Stimulated activated naive CD8-positive, alpha-beta T cell treated with anti-CD3 and anti-CD28 coated beads, Interleukin-15, Interleukin-2, amounts not matched to agents 100 U/mL and 50 U/mL, for 24 hours (primary cell): Measurements from ENCODE around the gene TMEM144.
A peak's percentile ranks its signal among the peaks of the same experiment; 100 is the strongest.

Source experiments
- ATAC-seq: fragments of 150-1000 bp; cut with Tn5 transposase; one replicate; pipeline ENCODE4 v1.10.0; 2021
- DNase-seq: peaks from one replicate; pipeline ENCODE4 v3.0.0; 2021

Gene TMEM144

DNA sequence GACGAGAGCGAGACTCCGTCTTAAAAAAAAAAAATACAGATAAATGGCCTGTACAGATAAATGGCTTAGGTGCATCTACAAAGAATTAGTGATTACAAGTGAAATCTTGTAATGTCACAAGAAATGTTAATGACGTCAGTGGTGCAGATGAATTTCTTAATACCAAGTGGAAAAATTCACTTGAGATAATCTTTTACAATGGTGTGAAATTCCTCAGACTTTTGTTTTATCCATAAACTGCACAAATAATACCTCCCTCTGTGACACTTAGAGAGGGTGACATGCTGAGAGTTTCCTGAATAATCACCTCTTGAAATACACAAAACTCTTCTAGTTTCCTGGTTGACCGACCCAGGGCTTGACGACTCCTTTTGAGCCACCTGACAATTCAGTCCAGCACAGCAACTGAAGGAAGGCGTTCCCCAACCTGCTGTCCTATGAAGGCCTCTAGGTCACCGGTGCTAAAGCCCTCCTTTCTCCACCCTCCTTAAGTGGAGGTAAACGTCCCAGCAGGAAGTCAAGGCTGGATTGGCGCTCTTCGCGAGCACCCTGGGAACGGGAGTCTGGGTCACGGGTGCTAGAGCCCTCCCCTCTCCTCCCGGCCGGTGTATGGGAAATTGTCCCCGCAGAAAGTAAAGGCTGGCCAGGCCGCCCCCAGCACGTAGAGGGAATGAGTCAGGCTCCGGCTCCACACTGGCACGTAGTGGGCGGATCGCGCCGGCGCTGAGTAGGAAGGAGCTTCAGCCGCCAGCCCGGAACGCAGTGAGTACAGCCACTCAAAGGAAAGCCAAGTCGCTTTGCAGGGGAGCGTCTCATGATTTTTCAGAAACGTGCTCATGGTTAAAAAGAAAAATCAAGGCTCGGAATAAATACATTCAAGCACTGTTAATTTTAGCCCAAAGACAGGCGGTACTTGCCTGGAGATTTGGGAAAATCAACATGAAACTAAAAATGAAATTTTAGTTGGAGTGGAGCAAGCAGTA is at the start of gene TMEM144:
Gene TMEM144 (plus strand): TSS at position 662 of the 983 bp plus-strand sequence. CDS start 2,182 bp downstream, outside the sequence.
- ATAC-seq (peak; percentile 98), DNase-seq (peak; percentile 68)

DNA sequence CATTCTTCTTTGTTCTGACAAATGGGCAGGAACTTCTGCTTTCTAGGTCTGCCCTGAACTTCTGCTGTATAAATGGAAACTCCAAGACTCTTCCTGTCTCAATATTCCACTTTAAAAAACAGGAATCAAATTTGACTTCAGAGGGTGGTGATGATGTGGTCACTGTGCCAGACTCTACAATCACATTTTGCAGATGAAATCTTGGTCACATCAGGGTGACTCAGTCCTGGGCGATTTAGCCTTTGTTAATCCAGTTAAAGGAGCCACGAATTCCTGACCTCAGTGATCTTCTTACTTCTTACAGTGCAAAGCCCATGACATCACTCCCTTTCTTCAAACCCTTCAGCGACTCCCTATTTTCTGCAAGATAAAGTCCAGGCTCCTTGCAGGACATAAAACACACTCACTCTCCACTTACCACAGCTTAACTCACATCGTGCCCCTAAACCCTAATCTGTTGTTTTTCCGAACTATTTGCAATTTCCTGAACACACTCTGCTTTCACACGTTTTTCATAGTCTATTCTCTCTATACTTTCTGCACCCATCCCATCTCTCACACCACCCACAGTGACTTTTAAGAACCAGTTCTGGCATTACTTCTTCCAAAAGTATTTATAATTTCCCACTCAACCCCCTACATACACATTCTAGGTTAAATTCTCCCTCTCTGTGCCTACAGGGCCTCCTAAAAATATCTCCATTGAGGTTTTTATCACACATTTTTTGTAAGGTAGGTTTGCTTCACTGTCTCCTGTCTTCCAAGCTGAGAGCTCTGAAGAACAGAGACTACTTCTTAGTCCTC is 48.5 kb upstream of the TMEM144 start:
- no peak for ATAC-seq
- DNase-seq = no peak

DNA sequence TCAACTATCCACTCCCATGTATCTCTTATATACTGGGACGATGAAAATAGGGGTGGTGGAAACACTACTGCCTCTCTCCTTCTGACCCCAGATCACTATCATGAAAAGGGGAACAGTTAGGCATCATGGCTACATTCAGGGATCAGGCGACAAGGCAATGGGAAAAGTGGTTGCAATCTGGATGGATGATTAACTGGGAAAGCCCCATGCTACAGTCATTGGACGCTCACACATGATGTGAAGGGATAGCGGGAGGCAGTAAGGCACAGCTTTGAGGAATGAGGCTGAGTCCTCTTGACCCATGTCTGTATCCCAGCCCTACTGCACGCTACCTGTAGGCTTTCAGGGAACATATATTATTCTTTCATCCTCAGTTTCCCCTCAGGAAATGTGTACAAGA is 47.7 kb upstream of the TMEM144 start:
- no peak for ATAC-seq
- DNase-seq = no peak

DNA sequence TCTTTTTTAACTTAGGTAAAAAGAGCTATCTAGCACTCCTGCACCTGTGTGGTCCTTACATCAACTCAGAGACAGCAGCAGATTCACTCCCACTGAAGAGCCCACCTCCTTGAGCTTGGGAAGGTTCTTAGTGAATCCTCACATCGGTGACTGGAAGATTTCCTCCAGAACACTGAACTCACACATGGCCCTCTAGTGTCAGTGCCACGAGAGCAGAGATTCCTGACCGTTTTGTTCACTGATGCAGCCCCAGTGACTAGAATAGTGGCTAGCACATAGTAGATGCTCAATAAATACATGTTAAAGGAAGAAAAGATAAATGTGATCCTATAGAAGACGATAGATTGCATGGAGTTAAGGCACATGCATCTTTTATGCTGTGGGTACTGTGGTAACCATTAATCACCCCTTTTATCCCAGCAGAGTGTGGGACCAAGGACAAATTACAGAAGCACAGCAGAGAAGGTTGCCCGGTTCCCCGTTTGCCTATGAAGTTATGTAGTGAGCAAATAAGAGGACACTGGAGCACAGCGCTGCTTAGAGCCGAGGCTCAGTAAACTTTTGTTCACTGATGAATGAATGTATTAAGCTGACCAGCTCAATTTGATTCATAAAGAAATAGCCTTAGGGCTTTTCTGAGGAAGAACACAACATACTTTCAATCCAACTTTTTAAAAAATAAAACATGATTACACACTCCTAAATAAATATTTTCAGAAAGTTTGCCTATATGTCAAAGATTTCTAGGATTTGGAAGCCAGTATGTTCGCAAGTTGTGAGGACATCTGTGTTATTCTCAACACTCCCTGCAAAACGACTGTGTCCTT is 46.1 kb upstream of the TMEM144 start:
- DNase-seq (no peak), ATAC-seq (no peak)

DNA sequence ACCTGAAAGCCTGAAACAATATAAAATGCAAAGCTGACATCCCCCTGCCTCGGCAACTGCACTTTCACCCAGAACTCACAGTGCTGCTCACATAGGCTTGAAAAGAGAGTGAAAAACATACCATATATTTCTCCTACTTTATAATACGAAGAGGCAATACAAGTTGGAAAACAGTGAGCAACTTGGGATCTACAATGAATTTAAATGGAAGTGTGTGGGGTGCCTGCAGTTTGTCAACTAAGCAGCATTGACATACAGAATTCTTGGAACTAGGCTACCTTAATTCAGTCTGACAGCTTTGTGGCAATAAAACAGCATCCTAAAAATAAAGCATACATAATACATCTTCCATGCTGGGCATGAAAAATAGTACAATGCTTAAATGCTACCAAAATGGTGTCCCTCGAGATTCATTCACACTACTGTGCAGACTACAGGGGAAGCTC is 45.5 kb upstream of the TMEM144 start:
- no peak for DNase-seq
- no peak for ATAC-seq

DNA sequence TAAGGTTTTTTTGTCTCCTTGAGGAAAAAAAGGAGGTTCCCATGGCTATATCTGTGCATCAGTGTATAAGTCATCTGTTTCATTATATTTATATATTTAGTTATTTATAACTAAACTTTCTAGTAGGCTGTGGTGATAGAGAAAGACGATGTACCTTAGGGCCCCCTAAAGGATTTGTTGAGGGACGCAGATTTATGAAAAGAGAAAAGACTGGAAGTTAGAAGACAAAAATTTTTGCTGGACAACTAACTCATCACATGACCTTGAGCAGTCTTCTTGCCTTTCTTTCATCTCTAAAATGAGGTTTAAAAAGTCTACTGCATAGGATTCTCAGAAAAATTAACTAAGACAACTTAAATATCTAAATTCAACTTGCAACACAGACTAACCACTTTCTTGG is 43.6 kb upstream of the TMEM144 start:
- no peak for DNase-seq
- no peak for ATAC-seq

DNA sequence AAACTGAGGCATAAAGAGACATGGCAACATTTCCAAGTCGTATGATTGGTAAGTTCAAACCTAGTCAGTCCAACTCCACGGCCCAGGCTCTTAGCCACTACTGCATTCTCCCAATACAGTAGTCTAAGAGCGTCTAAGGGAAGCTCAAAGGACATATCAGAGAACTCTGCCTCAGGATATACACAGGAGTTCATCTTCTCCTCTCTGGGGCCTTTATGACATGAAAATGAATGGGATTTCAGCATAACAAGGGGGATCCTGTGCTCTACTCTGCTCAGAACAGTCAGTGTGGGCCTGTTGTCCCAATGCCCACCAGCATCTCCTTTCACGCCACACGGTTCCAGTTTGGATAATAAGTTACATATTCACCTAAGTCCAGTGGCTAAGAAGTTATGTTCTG is 41.7 kb upstream of the TMEM144 start:
- DNase-seq = no peak

DNA sequence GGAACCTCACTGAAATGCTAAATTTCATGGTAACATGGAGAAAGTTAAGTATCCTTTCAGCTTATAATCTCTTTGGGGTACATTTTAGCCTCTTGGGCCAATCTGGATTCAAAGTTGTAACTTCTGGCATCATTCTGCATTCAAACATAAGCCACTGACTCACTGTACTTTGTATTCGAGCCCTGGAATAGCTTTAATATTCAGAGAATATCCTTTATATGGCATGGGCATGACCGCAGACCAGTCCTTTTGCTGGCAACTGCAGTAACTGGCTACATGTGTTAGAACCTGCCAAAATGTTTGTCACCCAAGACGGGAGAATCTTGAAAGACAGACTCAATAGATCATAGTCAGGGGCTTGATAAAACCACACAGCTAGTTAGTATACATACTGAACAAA is 40.8 kb upstream of the TMEM144 start:
- ATAC-seq = no peak
- no peak for DNase-seq

More for the DNA sequence above, 41.7 kb upstream of the TMEM144 start:
- ATAC-seq = no peak

DNA sequence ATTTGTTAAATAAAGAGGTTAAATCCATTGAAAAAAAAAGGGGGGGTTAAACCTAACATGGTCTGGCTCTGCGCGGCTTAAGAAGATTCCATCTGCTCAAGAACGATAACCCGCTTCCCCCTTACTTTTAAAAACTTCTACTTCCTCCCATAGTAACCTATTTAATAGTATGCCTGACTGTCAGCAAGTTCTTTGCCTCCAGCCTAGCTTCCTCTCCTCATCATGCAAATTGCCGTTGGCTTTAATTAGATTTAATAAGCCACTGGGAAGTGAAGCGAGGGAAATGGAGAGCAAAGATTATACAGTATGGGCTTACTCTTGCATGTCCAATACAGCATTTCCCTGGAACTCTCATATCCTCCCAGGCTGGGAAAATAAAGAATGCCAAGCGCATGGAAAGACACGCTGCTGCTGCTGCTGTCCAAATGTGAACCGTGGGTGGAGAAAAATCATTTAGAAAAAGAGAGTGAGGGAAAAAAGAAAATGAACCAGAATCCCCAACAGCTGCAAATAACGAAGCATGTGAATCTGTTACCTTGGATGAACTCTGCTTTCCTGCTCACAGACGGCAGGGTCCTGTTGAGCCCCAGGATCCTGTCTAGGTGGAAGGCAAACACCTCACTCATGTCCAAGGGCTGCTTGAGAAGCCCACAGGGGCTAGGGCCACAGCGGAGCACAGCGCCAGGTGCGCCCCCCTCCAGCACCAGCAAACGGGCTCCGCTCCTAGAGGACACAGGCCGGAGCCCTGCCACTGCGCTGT is 40.2 kb upstream of the TMEM144 start:
- DNase-seq (no peak), ATAC-seq (no peak)

DNA sequence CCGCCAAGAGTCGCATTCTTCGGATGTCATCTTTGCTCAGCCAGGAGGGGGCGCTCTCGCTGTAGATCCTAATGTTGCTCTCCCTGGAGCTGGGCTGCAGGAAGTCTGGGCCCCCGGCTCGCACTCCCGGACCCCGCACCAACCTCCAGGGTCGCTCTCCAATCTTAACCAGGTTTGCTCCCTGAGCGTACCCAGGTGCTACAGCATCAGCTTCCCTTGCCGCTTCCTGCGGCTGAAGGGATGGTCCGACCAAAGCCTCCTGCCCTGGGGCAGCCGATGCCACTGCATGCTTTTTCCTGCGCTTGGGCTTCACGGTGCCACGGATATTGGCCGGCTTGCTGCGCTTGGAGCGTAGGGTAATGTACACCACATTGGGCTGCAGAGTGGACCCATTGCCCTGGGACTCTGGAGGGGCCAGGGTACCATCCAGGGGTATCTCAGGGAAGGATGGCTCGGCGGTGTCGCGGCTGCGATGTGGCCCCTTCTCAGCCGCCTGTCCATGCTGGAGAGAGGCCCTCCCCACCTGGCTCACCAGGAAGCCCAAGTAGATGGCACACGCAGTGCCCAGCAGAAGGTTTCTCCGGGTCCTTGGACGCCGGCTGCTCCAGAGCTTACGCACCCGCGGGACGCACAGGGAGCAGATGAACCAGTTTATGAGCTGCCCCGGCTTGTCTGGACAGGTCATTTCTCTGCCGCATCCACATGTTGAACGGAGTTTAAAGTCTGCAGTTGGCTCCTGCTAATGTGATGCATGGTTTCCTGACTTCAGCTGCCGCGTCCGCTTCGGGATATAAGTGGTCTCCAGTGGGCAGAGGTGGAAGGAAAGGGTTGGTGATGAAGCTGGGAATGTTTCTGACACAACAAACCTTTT is 39.4 kb upstream of the TMEM144 start:
- ATAC-seq (no peak), DNase-seq (peak; percentile 40)

DNA sequence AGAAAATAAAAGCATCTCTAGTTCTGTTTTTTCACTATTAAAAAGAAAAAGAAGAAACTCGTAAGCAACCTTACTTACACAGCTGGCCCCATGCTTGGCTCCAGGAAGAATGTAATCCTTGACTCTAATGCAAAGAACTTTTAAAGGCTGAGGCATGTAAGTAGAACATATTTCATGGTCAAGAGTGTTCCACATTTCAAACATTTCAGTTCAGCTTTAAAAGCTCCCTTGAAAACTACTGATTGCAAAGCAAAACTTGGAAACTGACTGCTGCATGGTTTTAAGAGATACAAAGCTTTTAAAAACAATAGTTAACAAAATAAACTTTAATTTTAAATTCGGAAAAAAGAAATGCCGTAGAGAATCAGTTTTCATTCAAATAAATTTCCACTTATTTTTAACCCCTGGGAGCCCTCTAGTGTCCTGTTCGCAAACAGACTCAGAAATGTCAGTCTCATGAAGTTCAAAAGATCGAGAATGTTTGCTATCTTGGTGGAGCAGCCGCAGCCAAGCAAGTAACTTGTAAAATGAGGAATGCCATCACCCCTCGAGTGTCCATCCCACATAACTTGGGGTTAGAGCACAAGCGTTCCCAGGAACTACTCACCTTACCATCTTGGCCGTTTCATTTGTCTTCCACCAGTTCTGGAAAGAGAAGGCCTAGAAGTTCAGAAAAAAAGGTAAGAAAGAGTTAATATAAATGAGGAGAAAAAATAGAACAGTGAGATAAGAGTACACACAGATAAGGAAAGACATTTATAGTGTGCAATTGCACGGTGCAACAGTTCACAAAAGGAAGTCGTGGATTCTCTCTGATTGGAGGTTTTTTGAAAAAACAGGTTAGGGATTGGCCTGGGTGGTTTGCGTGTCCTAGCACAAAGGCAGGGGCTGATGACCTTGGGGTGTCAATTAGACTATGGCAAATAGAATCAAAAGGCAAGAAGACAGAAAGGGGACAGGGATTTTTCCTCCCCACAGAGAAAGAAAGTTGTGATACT is 37.7 kb upstream of the TMEM144 start, which contains the start of gene GASK1B:
Gene GASK1B (minus strand): TSS at position 765 of the 998 bp plus-strand sequence. CDS start 1,650 bp downstream, outside the sequence.
- ATAC-seq (no peak), DNase-seq (no peak)

DNA sequence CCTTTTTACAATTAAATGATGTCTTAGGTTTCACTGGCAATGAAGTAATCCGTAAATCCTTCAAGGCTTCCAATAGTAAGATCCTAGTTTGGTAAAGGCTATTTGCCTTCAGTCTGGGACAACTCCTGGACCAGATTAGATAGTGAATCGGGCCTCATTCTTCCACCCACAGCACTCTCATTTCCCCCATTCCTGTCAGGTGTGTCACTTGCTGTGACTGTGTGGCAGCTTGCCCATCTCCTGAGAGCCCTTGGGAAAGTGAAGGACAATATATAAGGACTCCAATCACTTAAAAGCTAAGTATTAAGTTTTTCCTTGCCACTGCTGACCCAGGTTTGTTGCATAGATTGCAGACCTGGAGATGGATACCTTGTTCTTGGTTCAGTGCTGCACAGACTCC is 34.2 kb upstream of the TMEM144 start:
- no peak for ATAC-seq
- DNase-seq = no peak

DNA sequence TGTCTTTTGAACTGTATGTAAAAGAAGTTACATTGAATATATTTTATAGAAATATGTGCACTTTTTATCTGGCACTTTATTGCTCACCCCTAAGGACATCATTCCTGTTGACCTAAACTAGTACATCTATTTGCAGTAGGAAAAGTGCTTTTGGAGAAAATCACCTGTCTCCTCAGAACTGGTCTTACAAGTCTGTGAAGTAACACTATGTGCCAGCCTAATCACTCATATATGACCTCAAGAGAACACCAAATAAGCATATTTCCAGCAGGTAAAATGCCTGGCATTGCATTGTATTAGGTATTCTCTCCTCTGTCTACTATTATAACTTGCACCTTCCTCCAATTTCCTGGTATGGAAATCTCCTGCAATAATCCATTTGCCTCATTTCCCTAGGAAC is 33.5 kb upstream of the TMEM144 start:
- ATAC-seq = no peak
- DNase-seq = no peak

DNA sequence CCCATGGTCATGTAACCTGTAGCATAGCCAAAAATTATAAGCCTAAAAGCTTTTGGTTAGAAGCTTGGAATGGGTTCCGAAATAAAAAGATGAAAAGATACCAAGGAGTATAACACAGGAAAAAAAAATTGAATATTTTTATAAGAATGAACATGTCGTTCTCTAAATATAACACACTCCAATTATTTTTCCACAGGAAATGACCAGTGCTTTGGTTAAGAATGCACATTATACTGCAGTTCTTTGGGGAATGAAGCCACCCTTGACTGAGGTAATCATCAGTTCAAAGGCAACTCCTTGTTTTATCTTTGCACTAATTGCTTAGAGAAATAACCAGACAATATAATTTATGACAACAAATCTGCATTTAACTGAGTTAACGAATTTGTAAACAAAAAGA is 30.8 kb upstream of the TMEM144 start:
- DNase-seq (no peak), ATAC-seq (no peak)

DNA sequence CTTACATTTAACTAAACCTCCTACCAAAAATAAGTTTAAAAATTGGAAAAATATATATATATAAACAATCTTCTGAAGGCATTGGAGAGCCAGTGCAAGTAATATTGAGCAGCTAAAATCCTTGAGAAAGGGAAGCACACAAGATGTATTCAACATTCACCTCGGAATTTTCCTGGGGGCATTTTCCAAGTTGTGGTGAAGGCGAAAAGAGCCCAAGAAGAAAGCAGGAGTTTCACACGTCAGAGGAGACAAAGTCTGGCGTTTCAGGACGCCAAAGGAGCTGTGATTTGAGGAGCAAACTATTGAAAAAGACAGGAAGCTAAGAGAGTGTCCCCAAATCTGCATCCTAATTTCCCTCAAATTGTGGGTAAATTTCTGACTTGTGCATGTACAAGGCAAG is 28.4 kb upstream of the TMEM144 start:
- no peak for DNase-seq

DNA sequence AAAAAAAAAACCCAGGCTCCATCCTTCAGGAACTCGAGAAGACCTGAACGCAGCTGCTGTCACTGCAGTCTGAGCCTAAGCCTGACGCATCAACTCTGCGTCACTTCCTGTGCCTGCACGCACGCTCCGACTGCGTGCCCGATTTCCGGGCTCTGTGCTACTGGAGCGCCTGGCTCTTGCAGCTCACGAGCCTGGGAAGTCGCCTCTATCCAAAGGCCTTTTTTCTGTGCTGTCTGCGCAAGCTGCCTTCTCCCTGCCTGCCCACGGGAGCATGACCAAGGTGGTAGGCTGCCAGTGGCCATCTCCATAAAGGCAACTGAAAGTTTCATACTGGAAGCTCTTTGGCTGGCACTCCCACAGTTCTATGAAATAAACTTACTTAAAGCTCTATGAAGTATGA is 27.6 kb upstream of the TMEM144 start:
- DNase-seq = no peak
- ATAC-seq = no peak

More for the DNA sequence above, 28.4 kb upstream of the TMEM144 start:
- no peak for ATAC-seq

DNA sequence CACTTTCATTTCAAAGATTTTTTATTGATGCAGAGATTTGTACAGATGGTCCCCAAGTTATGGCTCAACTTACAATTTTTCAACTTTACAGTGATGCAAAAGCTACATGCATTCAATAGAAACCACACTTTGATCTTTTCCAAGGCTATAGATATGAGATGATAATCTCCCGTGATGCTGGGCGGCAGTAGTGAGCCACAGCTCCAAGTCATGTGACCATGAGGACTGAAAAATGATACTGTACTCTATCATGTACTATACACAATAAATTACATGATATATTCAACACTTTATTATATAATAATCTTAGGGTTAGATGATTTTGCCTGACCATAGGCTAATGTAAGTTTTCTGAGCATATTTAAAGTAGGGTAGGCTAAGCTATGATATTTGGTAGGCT is 23.5 kb upstream of the TMEM144 start:
- DNase-seq (no peak), ATAC-seq (no peak)

DNA sequence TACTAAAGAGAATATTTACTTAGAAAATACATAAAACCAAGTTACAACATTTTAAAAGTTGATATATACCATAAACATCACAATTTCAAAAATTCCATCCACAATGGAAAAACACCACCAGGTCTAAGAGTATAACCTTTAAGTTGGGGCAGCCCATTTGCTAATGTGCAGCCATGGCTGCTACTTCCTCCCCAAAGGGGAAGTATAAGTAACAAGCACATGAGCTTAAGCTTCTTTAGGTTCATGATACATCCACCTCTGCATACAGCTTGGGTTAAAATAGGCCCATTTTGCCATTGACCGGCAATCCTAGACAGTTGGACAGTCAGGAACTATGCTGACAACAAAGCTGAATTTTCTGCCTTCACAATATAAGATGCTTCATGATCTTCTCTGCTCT is 20.9 kb upstream of the TMEM144 start:
- ATAC-seq (no peak), DNase-seq (no peak)

DNA sequence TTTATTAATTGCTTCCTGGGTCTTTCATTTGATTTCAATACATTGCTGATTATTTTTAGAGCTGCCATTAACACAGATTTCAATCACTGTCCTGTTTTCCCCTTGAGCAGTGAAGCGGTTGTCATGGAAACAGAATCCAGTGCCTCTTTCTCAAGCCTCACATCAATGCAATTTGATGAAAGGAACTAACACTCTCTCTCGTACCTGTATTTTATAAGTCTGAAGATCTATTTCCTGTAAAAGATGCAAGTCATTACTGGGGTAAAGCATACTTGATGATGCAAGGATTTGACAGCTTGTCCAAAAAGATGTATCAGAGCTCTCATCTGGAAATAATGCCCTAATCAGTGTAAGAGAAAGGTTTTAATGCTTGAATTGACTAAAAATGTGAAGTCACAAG is 19.6 kb upstream of the TMEM144 start:
- DNase-seq = no peak

More for the DNA sequence above, 19.6 kb upstream of the TMEM144 start:
- no peak for ATAC-seq
